SHP77 (cell line): ENCODE data around the gene YPEL5.
A peak's percentile ranks its signal among the peaks of the same experiment; 100 is the strongest.
"Not testable (repeated sequence)": the region's sequence is repeated elsewhere in the genome, so short reads cannot be mapped to it uniquely, and the experiment has no call there.

ENCODE experiments used
- DNase-seq, 2 experiments: peaks; one replicate each; lab custom pipeline; 2025; lab: John Stamatoyannopoulos, UW

Gene YPEL5

DNA sequence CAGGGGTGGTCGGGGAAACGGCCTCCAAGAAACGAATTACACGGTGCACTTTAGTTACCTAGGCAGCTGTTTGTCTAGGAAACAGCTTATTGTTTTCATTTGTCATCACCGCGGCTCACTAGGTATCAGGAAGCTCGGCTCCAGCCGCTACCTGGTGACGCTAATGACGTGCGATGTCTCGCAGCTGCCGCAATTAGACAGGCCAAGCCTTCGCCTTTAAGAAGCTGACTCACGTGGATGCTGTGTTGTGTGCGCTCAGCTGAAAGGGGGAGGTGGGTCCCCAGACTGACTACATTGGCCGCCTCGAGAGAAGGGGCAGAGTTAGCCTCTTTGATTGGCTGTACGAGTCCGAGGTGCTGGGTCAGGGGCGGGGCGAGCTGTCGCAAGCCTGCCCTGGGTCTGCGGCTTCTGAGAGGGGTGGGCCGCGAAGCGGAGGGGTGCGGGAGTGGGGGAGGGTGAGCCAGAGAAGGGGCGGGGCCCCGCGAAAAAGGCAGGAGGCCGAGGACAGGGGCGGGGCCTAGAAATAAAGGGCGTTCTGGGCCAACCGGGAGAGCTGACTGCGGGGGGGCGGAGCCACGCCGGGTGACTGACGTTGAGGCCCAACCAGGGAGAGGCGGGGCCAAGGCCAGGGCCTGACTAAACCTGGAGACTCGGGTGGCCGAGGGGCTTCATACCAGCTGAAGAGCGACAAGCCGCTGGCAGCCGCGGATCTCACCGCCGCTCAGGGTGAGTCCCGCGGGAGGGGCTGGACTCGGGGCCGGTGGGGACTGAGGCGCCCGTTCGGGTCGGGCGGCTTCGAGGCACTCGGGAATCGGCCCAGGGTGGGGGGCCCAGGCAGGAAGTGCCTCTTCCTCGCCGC is at the start of gene YPEL5:
YPEL5 (plus strand) TSS at position 671 of the 859 bp plus-strand sequence. CDS start 9,645 bp downstream, outside the sequence.
- DNase-seq = peak; percentile 97 to 99

DNA sequence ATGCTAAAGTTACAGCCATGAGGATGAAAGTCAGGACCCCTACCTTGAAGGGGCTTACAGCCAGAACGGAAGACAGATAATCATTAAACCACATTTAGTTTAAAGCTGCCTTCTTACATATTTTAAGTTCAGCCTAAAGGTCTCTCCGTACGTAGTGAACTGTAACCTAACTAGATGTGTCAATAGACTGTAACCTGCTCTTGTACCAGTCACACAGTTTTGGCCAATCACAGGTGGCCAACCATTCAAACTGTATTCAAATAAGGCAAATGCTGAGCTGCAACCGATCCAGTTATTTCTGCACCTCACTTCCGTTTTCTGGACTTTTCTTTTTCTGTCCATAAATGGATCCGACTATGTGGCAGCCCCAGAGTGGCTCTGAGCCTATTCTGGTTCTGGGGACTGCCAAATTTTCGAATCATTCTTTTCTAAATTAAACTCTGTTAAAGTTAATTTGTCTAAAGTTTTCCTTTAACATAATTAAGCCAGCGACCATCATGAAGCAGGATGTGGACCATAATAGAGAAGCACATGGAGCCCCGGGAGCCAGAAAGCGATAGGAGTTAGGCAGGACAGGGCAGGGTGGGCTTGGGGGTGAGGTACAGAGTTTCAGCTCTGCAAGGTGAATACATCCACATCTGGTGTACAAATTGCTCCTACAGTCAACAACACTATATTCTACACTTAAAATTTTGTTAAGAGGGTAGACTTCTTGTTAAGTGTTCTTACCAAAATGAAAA is 48.4 kb upstream of the YPEL5 start:
- no peak for DNase-seq

DNA sequence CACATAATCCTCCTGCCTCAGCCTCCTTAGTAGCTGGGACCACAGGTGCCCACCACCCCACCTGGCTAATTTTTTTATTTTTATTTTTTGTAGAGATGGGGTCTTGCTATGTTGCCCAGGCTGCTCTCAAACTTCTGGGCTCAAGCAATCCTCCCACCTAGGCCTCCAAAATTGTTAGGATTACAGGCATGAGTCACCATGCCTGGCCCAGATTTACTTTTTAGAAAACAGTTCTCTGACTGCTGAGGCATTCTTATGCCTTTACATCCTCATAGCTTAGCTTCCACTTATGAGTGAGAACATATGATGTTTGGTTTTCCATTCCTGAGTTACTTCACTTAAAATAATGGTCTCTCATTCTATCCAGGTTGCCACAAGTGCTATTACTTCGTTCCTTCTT is 47.4 kb upstream of the YPEL5 start:
- not testable (repeated sequence) for DNase-seq

DNA sequence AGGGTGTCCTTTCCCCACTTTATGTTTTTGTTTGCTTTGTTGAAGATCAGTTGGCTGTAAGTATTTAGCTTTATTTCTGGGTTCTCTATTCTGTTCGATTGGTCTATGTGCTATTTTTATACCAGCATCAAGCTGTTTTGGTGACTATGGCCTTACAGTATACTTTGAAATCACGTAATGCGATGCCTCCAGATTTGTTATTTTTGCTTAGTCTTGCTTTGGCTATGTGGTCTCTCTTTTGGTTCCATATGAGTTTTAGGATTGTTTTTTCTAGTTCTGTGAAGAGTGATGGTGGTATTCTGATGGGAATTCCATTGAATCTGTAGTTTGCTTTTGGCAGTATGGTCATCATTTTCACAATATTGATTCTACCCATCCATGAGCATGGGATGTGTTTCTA is 46.1 kb upstream of the YPEL5 start:
- not testable (repeated sequence) for DNase-seq

DNA sequence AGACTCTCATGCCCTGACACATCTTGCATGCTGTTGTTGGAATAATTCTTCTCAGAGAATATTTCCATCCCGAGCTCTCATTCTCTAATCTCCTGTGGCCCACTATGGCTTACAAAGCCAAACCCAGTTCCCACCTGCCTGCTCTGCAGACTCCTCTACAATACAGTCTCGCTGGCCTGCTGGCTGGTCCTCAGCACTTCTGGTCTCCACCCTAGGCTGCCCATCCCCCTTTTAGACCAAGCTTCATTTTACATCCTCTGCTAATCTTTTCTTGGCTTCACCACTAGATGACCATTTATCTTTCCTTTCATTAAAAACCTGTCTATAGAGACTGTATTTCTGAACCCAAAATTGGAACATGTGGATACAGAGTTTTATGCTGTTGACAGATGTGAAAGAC is 42.5 kb upstream of the YPEL5 start:
- no peak for DNase-seq

DNA sequence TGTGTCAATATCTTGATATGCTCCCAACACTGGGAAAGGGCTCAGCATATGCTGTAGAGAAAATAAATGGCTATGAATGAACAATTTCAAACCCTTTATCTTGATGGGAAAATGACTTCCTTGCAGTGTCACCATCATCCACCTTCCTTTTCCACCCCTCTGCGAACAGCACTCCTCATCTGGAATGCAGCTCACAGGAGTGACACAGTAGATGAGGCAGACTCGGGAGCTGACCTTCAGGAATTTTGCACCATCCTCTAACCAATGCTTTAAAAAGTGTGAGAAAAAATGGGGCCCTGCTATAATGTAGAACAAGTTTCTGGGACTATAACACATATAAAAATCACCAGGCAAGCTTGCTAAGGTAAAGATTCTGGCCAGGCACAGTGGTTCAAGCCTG is 41.3 kb upstream of the YPEL5 start:
- no peak for DNase-seq

DNA sequence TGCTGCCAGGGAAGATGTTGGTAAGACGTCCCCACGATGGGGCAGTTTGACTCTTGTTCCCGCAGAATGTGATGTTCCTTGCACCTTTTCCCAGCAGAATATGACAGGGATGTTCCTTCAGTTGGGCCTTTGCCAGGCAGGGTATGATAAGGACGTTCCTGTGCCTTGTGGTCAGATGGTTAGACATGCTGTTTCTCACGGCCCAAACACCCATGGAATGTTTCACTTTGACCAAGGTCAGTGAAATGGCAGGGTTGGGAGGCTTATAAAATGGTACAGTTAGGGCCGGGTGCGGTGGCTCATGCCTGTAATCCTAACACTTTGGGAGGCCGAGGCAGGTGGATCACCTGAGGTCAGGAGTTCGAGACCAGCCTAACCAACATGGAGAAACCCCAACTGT is 40.3 kb upstream of the YPEL5 start:
- no peak for DNase-seq

DNA sequence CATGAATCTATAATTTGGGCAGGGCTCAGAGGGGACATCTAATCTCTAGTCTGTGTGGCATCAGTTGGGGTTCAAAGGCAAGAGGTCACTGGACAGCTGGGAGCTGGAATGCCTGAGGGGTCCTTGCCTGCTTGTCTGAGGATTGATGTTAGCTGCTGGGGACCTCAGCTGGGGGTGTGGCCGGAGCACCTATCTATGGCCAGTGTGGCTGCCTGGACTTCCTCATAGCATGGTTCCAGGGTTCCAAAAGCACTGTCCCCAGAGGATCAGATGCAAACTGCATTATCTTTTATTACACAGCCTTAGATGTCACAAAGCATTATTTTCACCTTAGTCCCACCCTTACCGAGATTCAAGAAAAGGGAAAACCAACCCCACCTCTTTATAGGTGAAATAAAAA is 38.6 kb upstream of the YPEL5 start:
- no peak for DNase-seq

DNA sequence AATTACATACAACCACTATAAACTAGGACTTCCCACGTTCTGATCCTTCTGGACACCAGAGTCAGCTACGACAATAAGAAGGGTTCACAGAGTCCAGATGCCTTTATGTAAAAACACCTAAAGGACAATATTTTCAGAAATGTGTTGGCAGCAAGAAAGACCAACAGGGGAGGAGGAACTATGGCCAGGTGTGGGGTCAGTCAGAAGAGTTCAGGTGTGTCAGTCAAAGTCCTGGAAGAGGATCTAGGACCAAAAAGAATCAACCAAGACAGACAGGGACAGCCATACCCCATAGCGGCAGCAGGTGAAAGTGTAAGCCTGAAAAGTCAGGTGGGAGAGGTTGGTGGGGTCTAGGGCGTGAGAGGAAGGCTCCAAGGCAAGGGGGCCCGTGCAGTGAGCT is 38.0 kb upstream of the YPEL5 start:
- no peak for DNase-seq

DNA sequence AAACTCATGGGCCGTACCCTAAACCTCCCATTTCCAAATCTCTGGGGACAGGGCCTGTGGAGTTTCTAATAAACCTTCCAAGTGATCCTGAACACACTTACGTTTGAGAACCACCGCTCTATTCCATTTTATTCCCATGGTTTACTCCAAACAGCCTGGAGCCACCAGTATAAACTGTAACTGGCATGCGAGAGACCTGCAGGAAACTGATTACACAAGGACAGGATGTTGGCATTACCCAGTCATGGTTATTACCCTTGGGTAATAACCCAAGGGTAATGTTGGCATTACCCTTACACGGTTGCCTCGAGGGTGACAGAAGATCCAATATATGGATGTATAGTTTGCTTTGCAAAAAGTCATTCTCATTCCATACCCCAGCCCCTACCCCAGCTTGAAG is 37.0 kb upstream of the YPEL5 start:
- DNase-seq = no peak

DNA sequence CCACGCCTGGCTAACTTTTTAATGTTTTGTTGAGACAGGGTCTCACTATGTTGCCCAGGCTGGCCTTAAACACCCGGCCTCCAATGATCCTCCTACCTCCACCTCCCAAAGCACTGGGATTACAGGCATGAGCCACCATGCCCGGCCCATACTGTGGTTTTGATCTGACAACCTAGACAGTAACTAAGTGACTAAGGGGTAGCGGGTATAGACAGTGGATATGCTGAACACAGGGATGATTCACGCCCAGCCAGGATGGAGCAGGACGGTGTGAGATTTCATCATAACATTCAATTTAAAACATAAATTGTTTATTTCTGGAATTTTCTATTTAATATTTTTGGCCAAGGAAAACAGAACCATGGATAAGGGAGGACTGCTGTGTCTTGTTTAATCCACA is 36.0 kb upstream of the YPEL5 start:
- DNase-seq = no peak

DNA sequence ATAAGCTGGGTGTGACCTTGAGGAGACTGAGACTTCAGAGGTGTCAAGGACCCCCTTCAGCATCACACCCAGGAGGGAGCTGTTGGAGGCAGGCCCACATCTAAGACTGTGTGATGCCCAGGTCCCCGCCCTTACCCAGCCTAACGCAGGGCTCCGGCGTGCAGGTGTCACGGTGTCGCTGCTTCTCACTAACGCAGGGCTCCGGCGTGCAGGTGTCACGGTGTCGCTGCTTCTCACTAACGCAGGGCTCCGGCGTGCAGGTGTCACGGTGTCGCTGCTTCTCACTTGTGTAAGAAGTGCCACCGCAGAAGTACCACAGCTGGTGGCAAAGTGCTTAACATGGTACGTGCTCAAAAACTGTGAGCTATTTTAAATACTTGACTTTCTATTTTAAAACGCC is 35.6 kb upstream of the YPEL5 start:
- not testable (repeated sequence) for DNase-seq

DNA sequence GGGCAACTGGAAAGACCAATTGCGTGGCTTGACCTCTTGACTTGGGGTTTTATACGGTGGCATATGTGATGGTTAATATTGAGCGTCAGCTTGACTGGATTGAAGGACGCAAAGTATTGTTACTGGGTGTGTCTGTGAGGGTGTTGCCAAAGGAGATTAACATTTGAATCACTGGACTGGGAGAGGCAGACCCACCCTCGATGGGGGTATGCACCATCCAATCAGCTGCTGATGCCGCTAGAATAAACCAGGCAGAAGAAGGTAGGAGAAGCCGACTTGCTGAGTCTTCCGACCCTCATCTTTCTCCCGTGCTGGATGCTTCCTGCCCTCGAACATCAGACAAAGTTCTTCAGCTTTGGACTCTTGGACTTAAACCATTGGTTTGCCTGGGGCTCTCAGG is 34.2 kb upstream of the YPEL5 start:
- no peak for DNase-seq

DNA sequence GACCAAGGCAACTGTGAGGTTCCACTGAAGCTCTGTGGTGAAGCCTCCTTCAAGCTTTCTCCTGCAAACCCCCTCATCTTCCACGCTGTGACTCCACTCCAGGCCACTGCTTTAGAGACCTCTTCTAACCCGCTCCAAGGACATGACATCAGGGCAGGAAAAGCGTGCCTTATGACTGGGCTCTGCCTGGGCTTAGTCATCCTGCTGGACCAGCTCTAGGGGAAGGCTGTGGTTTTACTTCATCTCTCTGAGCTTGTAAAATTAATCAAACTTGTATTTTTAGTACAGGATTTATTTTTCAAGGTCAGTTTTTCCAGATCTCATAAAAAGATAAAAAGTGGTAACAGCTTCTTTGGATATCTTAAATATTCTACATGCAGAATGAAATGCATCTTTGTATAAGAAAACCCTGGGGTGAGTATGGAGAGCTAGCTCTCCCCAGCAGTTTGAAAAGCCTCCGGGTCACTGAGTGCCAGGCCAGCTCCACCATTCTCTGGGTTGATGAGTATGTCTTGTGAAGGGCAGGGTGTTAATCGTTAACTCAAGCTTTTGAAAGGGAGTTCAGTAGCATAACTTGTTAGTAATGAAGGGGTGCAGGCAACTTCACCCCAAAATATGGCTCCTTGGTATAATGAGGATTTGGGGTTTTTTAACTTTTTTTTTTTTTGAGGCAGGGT is 33.1 kb upstream of the YPEL5 start:
- DNase-seq = no peak

DNA sequence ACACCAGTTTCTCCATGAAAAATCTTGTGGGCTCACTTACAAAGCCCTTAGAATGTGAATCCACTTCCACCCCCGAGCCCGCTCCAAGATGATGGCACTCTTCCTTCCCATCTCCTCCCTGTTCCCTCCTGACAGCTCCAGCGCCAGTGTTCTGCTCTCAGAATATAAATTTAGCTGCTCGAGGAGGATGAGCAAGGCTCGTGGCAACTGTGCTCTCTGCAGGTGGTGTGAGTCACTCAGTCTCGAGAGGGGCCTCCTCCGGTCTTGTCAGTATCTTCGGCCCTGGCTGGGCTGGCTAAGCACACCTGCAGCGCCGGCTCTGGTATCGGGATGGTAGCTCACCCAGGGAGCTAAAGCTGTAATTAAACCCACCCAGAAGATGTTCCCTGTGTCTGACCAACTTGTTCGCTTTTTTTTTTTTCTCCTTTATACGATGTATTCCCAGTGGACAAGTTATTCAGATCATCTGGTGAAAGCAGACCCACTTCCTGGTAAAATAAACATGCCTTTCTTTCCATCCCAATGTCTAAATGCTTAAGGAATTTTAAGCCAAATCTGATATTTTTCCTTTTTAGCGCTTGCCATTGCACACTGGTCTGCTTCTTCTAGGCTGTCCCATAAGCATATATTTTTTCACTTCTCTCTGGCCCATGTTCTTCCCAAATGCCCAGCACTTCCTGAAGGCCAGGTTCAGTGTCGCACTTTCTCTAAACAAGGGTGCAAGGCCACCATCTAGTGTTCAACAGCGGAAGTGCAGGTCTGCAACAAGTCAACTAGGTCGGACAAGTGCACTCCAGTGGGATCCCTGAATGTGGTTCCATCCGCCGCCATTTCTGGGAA is 31.4 kb upstream of the YPEL5 start:
- peak; percentile 56 to 64 for DNase-seq

DNA sequence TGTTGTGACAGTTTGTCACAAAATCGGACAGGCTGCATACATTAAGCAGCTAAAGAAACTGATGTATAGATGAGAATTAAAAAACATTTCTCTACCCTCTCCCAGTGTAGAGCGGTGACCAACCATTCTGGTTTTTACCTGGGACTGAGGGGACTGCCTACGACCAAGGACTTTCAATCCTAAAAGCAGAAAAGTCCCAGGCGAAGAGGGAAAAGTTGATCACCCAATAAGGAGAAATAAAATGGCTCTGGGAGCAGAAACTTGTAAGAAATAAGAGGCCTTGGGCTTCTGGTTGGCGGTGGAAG is 30.9 kb upstream of the YPEL5 start:
- no peak for DNase-seq

DNA sequence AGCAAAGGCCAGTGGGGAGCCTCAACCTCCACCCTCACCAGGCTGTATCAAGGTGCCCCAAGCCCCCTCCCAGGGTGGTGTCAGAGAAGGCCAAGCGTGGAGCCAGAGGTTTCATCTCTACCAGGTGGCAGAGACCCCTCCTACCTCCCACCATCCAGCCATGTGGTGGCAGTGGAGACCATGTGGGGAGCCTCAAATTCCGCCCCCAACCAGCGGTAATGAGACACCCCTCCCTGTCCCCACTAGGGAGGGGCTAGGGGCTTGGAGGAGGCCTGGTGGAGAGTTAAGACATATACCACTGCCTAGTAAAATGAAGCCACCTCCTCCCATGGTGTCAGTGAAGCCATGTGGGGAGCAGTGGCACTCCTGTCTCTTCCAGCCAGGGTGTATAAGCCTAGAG is 24.4 kb upstream of the YPEL5 start:
- DNase-seq = no peak

DNA sequence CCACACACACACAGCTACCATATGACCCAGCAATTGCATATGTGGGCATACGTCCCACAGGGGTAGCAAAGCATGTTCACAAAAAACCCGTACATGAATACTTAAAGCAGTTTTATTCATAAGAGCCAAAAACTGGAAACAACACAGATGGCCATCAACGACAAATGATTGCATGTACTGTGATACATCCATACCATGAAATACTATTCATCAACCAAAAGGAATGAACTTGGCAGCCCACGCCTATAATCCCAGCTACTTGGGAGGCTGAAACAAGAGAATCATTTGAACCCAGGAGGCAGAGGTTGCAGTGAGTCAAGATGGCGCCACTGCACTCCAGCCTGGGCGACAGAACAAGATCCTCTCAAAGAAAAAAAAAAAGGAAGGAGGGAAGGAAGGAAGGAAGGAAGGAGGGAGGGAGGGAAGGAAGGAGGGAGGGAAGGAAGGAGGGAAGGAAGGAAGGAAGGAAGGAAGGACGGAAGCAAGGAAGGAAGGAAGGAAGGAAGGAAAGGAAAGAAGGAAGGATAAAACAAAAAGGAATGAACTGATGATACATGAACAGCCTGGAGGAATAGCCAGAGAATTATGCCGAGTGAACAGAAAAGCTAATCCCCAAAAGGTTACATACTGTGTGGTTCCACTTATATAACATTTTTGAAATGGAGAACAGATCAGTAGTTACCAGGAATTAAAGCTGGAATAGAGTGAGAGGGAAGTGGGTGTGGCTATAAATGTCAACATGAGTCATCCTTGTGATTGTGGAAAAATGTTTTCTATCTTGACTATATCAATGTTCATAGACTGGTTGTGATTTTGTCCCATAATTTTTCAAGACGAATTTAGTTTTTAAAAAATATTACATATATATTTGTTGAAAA is 19.6 kb upstream of the YPEL5 start:
- no peak for DNase-seq

DNA sequence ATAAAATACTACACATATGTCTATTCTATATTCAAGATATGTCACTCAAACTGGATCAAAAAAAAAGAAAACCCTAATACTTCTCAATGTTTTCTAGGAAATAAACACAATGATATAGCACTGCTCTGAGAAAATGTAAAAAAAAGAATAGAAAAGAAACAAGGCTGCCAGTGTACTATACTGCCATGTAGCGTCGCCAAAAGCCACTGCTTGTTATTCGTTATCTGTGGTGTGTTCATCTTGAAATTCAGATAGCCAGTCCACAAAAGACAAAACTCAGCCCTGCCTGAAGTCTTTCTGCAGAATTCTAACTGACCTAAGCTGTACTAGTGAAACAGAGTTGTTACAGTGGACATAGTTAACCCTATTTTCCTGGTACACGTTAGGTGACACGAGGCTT is 12.2 kb upstream of the YPEL5 start:
- DNase-seq = no peak

DNA sequence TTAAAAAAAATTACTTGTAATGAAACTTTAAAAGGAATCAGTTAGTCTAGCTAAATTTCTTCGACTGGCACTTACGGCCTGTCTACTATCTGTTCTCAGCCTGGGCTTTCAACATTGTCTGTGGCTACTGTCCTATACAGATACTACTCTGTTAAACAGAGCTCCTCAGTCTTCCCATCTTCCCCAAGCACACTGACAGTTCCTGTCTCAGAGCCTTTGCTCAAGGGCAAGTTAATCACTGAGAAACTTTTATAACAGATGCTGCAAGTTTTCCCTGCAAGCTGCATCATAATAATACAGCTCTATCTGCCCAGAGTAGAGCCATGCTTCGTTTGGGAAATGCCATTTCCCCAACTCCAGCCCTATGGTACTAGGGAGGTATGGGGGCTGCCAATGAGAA is 11.3 kb upstream of the YPEL5 start:
- DNase-seq = no peak

DNA sequence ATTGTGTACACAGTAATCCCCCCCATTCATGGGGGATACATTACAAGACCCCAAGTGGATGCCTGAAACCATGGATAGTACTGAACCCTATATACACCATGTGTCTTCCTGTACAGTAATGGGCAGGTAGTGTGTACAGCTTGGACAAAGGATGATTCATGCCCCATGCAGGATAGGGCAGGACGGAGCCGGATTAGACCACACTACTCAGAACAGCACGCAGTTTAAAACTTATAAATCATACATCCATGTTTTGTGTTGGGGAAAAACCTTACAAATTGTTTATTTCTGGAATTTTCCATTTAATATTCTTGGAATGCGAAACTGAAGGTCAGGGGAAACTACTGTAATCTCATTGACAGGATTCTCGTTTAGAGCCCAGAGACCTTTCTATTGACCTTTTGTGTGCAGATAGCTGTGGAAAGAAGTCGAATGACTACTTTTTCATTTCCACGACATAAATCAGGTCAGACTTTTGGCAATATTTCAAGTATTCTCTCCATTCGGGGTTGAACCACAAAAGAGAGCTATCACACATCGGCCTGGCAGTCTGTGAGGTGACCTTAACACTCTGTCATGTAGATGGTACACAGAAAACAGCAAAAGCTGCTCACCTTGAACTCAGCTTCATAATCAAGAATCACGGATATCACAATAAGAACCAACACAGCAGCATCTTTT is 9.9 kb upstream of the YPEL5 start:
- no peak for DNase-seq
